Measurements from ENCODE around the gene PRKCB.
"Not testable (repeated sequence)": the region's sequence is repeated elsewhere in the genome, so short reads cannot be mapped to it uniquely, and the experiment has no call there.

PRKCB gene

GRCh38 chr16:24151482-24151939 lies 315.7 kb downstream of the PRKCB start:
- no peak for DNase-seq (ENCODE audit: low read depth in 1 of 2, low spot score in 1 of 2)
- no peak for TF ChIP-seq JUND (IDR thresholded peaks at IDR 0.05; ENCODE audit: low read depth)
- in situ Hi-C loops (cut with HindIII; ENCODE audit: low pct_unique_long_range_greater_than_20kb, low sequenced_read_pairs) = no loop called here

DNA sequence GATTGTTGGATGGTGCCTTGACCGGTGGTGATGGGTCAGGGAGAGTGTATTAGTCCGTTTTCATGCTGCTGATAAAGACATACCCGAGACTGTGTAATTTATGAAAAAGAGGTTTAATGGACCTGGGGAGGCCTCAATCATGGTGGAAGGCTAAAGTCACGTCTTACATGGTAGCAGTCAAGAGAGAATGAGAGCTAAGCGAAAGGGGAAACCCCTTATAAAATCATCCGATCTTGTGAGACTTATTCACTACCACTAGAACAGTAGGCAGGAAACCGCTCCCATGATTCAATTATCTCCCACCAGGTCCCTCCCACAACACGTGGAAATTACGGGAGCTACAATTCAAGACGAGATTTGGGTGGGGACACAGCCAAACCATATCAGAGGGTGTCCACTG lies 316.3 kb downstream of the PRKCB start:
- in situ Hi-C loops (cut with HindIII; ENCODE audit: low pct_unique_long_range_greater_than_20kb, low sequenced_read_pairs); DNase-seq (ENCODE audit: low read depth in 1 of 2, low spot score in 1 of 2): not testable (repeated sequence)

DNA sequence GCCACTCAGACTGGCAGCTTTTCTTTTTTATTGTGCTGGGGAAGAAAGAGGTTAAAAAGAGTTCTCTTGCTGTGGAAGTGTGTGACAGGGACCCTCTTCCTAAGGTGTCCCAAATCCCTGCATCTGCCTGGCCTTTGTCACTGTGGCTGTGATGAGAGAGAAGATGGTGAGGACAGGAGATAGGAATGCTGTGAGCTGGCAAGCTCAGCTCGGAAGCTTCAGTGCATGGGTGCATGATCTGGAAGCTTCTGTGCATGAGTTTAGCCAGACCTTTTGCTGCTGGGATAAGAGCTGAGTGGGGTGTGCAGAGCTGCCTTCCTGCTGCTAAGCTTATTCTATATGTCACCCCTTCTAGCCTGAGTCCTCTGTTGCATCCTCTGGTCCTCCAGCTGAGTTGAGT lies 317.0 kb downstream of the PRKCB start:
- DNase-seq (ENCODE audit: low read depth in 1 of 2, low spot score in 1 of 2) = no peak

GRCh38 chr16:24156777-24157176 lies 321.0 kb downstream of the PRKCB start:
- in situ Hi-C loops (cut with HindIII; ENCODE audit: low pct_unique_long_range_greater_than_20kb, low sequenced_read_pairs) = no loop called here
- TF ChIP-seq JUND (IDR thresholded peaks at IDR 0.05; ENCODE audit: low read depth) = no peak
- no peak for DNase-seq (ENCODE audit: low read depth in 1 of 2, low spot score in 1 of 2)

More for the DNA sequence above, 317.0 kb downstream of the PRKCB start:
- TF ChIP-seq JUND (IDR thresholded peaks at IDR 0.05; ENCODE audit: low read depth) = no peak
- in situ Hi-C loops (cut with HindIII; ENCODE audit: low pct_unique_long_range_greater_than_20kb, low sequenced_read_pairs) = no loop called here

- no peak for DNase-seq (ENCODE audit: low read depth in 1 of 2, low spot score in 1 of 2)
- TF ChIP-seq JUND (IDR thresholded peaks at IDR 0.05; ENCODE audit: low read depth) = no peak
- in situ Hi-C loops (cut with HindIII; ENCODE audit: low pct_unique_long_range_greater_than_20kb, low sequenced_read_pairs) = no loop called here
These were observed 328.2 kb downstream of the PRKCB start for GRCh38 chr16:24163935-24164334.

DNA sequence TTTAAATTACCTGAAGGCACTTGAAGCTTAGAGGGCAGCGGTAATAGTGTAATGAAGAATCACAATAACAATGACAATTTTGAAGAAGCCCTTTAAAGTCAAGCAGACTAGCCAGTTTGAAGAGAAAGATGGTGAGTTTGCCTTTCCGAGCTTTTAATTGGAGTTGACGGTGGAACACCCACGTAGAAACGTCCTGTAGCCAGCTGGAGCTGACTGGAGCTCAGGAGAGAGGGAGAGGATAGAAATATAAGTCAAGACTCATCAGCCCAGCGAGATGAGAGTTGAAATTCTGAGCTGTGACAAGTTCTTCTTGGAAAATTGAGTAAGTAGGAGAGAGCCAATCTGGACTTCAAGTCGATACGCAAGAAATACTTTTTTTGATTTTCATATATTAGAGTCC lies 328.6 kb downstream of the PRKCB start:
- DNase-seq (ENCODE audit: low read depth in 1 of 2, low spot score in 1 of 2) = no peak
- TF ChIP-seq JUND (IDR thresholded peaks at IDR 0.05; ENCODE audit: low read depth) = no peak
- in situ Hi-C loops (cut with HindIII; ENCODE audit: low pct_unique_long_range_greater_than_20kb, low sequenced_read_pairs) = no loop called here

DNA sequence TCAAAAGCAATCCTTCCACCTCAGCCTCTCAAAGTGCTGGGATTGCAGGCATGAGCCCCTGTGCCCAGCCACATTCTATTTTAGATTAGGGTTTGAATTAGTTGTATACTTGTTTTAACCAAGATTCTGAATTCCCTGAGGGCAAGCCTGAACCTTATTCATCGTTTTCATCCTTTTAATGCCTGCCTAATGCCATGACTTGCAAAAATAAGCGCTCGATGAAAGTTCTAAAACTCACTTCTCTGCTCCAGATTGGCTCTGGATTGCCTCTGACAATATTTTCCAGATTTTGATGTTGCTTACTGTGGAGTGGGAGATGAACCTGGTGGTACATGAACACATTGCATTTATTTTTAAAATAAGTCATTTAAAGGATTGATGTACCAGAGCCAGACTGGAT lies 329.5 kb downstream of the PRKCB start:
- TF ChIP-seq JUND (IDR thresholded peaks at IDR 0.05; ENCODE audit: low read depth) = no peak
- in situ Hi-C loops (cut with HindIII; ENCODE audit: low pct_unique_long_range_greater_than_20kb, low sequenced_read_pairs) = no loop called here
- DNase-seq (ENCODE audit: low read depth in 1 of 2, low spot score in 1 of 2) = no peak

- in situ Hi-C loops (cut with HindIII; ENCODE audit: low pct_unique_long_range_greater_than_20kb, low sequenced_read_pairs) = no loop called here
- no peak for TF ChIP-seq JUND (IDR thresholded peaks at IDR 0.05; ENCODE audit: low read depth)
- no peak for DNase-seq (ENCODE audit: low read depth in 1 of 2, low spot score in 1 of 2)
These were observed 331.1 kb downstream of the PRKCB start for GRCh38 chr16:24166661-24167528.

- no peak for DNase-seq (ENCODE audit: low read depth in 1 of 2, low spot score in 1 of 2)
- no peak for TF ChIP-seq JUND (IDR thresholded peaks at IDR 0.05; ENCODE audit: low read depth)
- in situ Hi-C loops (cut with HindIII; ENCODE audit: low pct_unique_long_range_greater_than_20kb, low sequenced_read_pairs) = no loop called here
These were observed 333.1 kb downstream of the PRKCB start for GRCh38 chr16:24168856-24169255.

DNA sequence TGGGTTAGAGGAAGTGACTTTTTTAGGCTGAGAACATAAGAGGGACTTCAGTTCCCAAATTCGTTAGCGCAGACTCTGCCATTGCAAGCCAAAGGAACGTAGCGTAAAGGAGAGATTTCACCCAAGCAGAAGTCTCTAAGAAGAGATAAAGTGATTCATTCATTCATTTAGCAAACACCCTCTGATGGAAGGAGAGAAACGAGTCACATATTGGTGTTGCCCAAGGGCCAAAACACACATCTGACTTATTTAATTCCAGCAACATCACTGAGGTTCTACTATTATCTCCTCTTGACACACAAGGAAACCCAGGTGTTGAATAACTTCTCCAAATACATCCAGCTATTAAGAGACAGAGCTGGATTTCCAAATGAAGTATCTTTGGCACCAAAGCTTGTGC lies 334.6 kb downstream of the PRKCB start:
- no peak for DNase-seq (ENCODE audit: low read depth in 1 of 2, low spot score in 1 of 2)
- in situ Hi-C loops (cut with HindIII; ENCODE audit: low pct_unique_long_range_greater_than_20kb, low sequenced_read_pairs) = no loop called here
- no peak for TF ChIP-seq JUND (IDR thresholded peaks at IDR 0.05; ENCODE audit: low read depth)

DNA sequence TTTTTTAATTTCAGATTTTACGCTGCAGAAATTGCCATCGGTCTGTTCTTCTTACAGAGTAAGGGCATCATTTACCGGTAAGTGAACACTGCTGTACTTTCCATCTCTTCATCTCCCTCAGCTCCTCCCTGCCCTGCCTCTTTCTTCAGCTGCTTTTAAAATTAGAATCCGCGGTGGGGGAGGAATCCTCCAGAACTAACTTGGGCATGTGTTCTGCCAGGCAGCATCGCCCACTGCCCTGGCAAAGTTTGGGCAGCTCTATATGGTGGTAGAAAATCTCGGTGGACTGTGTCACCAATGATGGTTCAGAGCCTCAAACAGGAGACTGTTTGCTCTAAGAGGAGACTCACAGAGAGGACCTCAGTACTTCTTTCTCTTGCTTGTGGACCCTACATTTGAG lies 338.7 kb downstream of the PRKCB start:
- no peak for TF ChIP-seq JUND (IDR thresholded peaks at IDR 0.05; ENCODE audit: low read depth)
- in situ Hi-C loops (cut with HindIII; ENCODE audit: low pct_unique_long_range_greater_than_20kb, low sequenced_read_pairs) = no loop called here
- DNase-seq (ENCODE audit: low read depth in 1 of 2, low spot score in 1 of 2) = no peak

- no peak for TF ChIP-seq JUND (IDR thresholded peaks at IDR 0.05; ENCODE audit: low read depth)
- no peak for DNase-seq (ENCODE audit: low read depth in 1 of 2, low spot score in 1 of 2)
- in situ Hi-C loops (cut with HindIII; ENCODE audit: low pct_unique_long_range_greater_than_20kb, low sequenced_read_pairs) = no loop called here
These were observed 339.2 kb downstream of the PRKCB start for GRCh38 chr16:24174957-24175356.

- TF ChIP-seq JUND (IDR thresholded peaks at IDR 0.05; ENCODE audit: low read depth) = no peak
- DNase-seq (ENCODE audit: low read depth in 1 of 2, low spot score in 1 of 2) = peak; percentile 5 to 41
- in situ Hi-C loops (cut with HindIII; ENCODE audit: low pct_unique_long_range_greater_than_20kb, low sequenced_read_pairs) = no loop called here
These were observed 342.7 kb downstream of the PRKCB start for GRCh38 chr16:24178496-24178895.

DNA sequence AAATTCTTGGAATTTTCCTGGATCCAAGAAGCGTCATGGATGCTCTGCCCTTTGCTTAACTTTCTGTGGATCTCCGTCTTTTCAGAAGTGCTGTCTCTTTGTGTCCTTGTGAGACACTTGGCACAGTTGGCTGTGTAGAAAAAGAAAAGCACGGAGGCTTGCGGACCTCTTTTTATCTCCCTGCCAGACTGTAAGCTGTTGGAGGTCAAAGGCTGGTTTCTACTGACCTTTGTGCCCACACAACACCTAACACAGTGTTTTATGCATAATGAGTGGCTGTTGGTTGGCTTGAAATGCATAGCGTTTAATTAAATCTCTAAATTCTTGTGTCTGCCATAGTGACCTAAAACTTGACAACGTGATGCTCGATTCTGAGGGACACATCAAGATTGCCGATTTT lies 344.7 kb downstream of the PRKCB start:
- TF ChIP-seq JUND (IDR thresholded peaks at IDR 0.05; ENCODE audit: low read depth) = no peak
- in situ Hi-C loops (cut with HindIII; ENCODE audit: low pct_unique_long_range_greater_than_20kb, low sequenced_read_pairs) = no loop called here
- DNase-seq (ENCODE audit: low read depth in 1 of 2, low spot score in 1 of 2) = no peak

All from T47D (cell line).